Hepatocyte (in vitro differentiated cells): ENCODE data around the gene RNASE11.

ENCODE experiments used
- CTCF ChIP-seq: fragments of 200-600 bp; sonication (generic); IDR thresholded peaks from 2 replicates; pipeline ENCODE4 v1.5.1; 2016; ENCODE audit warnings: antibody characterized with exemption, mild to moderate bottlenecking; ENCODE audit not compliant: poor library complexity
- EZH2 ChIP-seq: fragments of 200-600 bp; sonication (generic); IDR thresholded peaks from 2 replicates; pipeline ENCODE4 v1.6.1; 2016; ENCODE audit warnings: antibody characterized with exemption, mild to moderate bottlenecking, borderline replicate concordance
- EZH2phosphoT487 ChIP-seq: fragments of 200-600 bp; sonication (generic); IDR thresholded peaks from one replicate; pipeline ENCODE4 v1.6.1; 2018; ENCODE audit warnings: antibody characterized with exemption, mild to moderate bottlenecking, low read depth, moderate library complexity; ENCODE audit not compliant: unreplicated experiment, severe bottlenecking

GRCh38 chr14:20578325-20578724 is 9.5 kb downstream of the RNASE11 start:
- TF ChIP-seq CTCF (no peak), EZH2phosphoT487 (no peak), EZH2 (no peak)
